GM12874 (cell line): Measurements from ENCODE around the gene MAGI2.

Source experiments
- CTCF ChIP-seq: IDR thresholded peaks from 2 replicates; pipeline ENCODE4 v1.5.1; 2011; ENCODE audit warnings: low read depth, mild to moderate bottlenecking, control low read depth, low read length, moderate library complexity; ENCODE audit not compliant: insufficient read depth

Gene MAGI2

GRCh38 chr7:79403451-79403850, 50.0 kb downstream of the MAGI2 start:
- TF ChIP-seq CTCF = no peak

- TF ChIP-seq CTCF = no peak
Observed at GRCh38 chr7:79401254-79401653, 52.2 kb downstream of the MAGI2 start.

DNA sequence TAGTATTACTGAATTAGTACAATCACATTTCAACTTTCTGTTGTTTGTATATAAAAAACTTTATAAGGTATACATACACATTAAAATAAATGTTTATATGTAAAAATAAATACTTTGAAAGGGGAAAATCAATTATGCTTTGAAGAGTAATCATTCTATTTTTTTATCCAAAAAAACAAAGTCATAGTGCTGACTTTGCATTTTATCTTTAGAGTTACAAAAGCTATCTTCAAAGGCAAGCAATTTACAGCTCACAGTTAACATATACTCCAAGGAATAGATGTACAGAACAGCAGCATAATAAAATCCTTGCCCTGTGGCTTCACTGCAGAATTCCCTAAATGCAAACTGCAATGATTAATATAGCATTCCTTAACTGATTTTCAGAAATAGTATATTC, 53.2 kb downstream of the MAGI2 start:
- no peak for TF ChIP-seq CTCF

GRCh38 chr7:79398138-79398749, 55.2 kb downstream of the MAGI2 start:
- TF ChIP-seq CTCF = no peak

DNA sequence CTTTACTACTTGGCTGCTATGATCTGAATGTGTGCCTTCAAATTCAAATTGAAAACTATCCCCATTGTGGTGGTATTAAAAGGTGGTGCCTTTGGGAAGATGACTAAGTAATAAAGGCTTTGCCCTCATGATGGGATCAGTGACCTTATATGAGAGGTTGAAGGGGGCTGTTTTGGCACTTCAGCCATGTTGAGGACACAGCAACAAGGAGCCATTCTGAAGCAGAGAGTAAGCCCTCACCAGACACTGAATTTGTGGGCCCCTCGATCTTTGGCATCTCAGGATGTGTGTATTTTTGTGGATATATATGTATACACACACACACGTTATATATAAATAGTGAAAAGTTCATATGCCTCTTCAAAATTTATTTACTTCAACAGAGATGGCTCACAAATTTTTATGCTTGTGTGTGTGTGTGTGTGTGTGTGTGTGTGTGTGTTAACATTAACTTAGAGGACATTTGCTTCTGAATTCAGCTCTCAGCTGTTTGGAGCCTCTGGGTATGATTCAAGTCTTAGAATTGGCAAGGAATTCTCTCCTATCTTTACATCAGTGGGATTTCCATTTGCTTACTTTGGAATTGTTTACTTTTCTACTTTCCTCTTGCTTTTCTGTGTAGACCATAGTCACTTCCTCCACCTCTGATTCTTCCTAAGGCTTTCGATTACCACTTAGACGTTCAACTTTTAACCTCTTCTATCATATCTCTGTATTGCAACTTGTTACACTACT, 66.6 kb downstream of the MAGI2 start:
- no peak for TF ChIP-seq CTCF

GRCh38 chr7:79381921-79382320, 71.5 kb downstream of the MAGI2 start:
- TF ChIP-seq CTCF = no peak

DNA sequence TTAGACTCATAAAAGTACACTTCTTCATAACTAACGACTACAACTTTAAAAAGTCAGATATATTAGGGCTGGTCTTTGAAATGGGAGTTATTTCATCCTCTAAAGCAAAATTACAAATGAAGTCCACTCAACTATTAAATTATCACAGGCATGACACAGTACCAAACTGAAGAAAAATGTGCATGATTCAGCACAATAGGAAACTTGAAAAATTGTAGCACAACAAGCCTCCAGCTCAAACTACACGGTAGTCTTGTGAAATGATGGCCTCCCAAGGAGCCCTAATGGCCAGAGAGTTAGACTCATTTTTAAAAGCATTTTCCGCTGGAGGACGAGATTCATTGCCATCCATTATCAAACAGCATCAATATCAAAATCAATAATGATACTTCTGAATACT, 76.4 kb downstream of the MAGI2 start:
- TF ChIP-seq CTCF = no peak
